HepG2 (cell line): ENCODE results near the gene PLCL2.

Experiments used
- CBX1 ChIP-seq: IDR thresholded peaks from one replicate; pipeline ENCODE4 v1.6.1; 2016; ENCODE audit warnings: antibody characterized with exemption, low read depth
- CEBPB ChIP-seq: IDR thresholded peaks from 2 replicates; pipeline ENCODE4 v1.6.1; 2011; ENCODE audit warnings: low read depth, low read length, improper control_type of control experiment, borderline replicate concordance
- HNF4A ChIP-seq: sonication (generic); formaldehyde crosslinking; IDR thresholded peaks from 2 replicates; pipeline ENCODE4 v1.4.0; 2020; ENCODE audit warnings: missing genetic modification reagents
- HNRNPH1 ChIP-seq: fragments of 200-400 bp; formaldehyde crosslinking; optimal IDR thresholded peaks from 2 replicates; pipeline ENCODE3; 2017; ENCODE audit warnings: mild to moderate bottlenecking, low read depth, low read length
- MAZ ChIP-seq, 2 experiments: sonication (generic) in 1 of 2; formaldehyde crosslinking in 1 of 2; IDR thresholded peaks; 2 replicates each; pipeline versions ENCODE4 v1.5.0 to v1.6.1; 2012 to 2020; ENCODE audit warnings: low read depth in 2 of 2, mild to moderate bottlenecking in 2 of 2, borderline replicate concordance in 1 of 2, improper control_type of control experiment in 1 of 2, low read length in 1 of 2, missing genetic modification reagents in 1 of 2, moderate library complexity in 1 of 2
- POGZ ChIP-seq: sonication (generic); formaldehyde crosslinking; IDR thresholded peaks from 2 replicates; pipeline ENCODE4 v1.4.0; 2020; ENCODE audit warnings: mild to moderate bottlenecking, missing genetic modification reagents
- POLR2A ChIP-seq, 2 experiments: IDR thresholded peaks; 2 replicates each; pipeline ENCODE4 v1.6.1; 2011; ENCODE audit warnings: low read depth in 2 of 2, low read length in 2 of 2, mild to moderate bottlenecking in 1 of 2, moderate library complexity in 1 of 2; ENCODE audit not compliant: insufficient read depth in 1 of 2
- TARDBP ChIP-seq: sonication (generic); formaldehyde crosslinking; IDR thresholded peaks from 2 replicates; pipeline ENCODE4 v1.8.0; 2022; ENCODE audit warnings: mild to moderate bottlenecking, missing genetic modification reagents
- YY1 ChIP-seq: IDR thresholded peaks from 2 replicates; pipeline ENCODE4 v1.6.1; 2011; ENCODE audit warnings: low read length, low read depth, moderate library complexity, mild to moderate bottlenecking; ENCODE audit not compliant: insufficient read depth, insufficient replicate concordance
- TF ChIP-seq, protein P1 (sequence below): sonication (generic); formaldehyde crosslinking; IDR thresholded peaks from 2 replicates; pipeline ENCODE4 v1.8.0; 2022; ENCODE audit warnings: mild to moderate bottlenecking, missing genetic modification reagents
- TF ChIP-seq, protein P2 (sequence below): IDR thresholded peaks from 2 replicates; pipeline ENCODE4 v1.6.1; 2012; ENCODE audit warnings: low read length, improper control_type of control experiment
- TF ChIP-seq, protein P3 (sequence below): sonication (generic); formaldehyde crosslinking; IDR thresholded peaks from 2 replicates; pipeline ENCODE4 v1.5.0; 2020; ENCODE audit warnings: mild to moderate bottlenecking, missing genetic modification reagents, moderate library complexity

DNA sequence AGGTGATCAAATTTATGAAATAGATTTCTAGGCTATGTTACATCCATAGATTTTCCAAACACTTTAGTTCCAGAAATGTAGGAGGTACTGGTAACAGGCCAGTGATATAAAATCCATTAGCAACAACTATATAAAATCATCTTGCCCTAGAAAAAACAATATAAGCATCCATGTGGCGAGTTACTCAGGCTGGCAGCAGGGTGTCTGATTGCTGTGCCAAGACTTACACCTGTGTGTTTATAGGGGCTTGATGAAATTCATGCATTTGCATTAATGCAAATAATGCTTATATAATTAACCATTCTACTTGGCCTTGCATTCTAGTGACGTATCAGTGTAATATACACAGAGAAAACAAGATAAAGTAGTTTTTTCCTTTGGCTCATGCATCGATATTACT is 153.4 kb downstream of the PLCL2 start:
- TF ChIP-seq POLR2A (IDR thresholded peaks at IDR 0.05; ENCODE audit: insufficient read depth in 1 of 2, low read depth in 2 of 2, low read length in 2 of 2) (no peak), TARDBP (CRISPR knock-in tag) (no peak), HNF4A (CRISPR knock-in tag) (no peak), CBX1 (no peak), MAZ (IDR thresholded peaks at IDR 0.05; ENCODE audit: borderline replicate concordance, low read depth, low read length) (no peak), MAZ (CRISPR knock-in tag; IDR thresholded peaks at IDR 0.05; ENCODE audit: low read depth) (no peak), HNRNPH1 (no peak), POGZ (CRISPR knock-in tag) (no peak), CEBPB (no peak), YY1 (no peak)
- TF ChIP-seq, protein P1, sequence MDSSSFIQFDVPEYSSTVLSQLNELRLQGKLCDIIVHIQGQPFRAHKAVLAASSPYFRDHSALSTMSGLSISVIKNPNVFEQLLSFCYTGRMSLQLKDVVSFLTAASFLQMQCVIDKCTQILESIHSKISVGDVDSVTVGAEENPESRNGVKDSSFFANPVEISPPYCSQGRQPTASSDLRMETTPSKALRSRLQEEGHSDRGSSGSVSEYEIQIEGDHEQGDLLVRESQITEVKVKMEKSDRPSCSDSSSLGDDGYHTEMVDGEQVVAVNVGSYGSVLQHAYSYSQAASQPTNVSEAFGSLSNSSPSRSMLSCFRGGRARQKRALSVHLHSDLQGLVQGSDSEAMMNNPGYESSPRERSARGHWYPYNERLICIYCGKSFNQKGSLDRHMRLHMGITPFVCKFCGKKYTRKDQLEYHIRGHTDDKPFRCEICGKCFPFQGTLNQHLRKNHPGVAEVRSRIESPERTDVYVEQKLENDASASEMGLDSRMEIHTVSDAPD = no peak
- TF ChIP-seq, protein P2, sequence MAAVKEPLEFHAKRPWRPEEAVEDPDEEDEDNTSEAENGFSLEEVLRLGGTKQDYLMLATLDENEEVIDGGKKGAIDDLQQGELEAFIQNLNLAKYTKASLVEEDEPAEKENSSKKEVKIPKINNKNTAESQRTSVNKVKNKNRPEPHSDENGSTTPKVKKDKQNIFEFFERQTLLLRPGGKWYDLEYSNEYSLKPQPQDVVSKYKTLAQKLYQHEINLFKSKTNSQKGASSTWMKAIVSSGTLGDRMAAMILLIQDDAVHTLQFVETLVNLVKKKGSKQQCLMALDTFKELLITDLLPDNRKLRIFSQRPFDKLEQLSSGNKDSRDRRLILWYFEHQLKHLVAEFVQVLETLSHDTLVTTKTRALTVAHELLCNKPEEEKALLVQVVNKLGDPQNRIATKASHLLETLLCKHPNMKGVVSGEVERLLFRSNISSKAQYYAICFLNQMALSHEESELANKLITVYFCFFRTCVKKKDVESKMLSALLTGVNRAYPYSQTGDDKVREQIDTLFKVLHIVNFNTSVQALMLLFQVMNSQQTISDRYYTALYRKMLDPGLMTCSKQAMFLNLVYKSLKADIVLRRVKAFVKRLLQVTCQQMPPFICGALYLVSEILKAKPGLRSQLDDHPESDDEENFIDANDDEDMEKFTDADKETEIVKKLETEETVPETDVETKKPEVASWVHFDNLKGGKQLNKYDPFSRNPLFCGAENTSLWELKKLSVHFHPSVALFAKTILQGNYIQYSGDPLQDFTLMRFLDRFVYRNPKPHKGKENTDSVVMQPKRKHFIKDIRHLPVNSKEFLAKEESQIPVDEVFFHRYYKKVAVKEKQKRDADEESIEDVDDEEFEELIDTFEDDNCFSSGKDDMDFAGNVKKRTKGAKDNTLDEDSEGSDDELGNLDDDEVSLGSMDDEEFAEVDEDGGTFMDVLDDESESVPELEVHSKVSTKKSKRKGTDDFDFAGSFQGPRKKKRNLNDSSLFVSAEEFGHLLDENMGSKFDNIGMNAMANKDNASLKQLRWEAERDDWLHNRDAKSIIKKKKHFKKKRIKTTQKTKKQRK = no peak
- TF ChIP-seq, protein P3, sequence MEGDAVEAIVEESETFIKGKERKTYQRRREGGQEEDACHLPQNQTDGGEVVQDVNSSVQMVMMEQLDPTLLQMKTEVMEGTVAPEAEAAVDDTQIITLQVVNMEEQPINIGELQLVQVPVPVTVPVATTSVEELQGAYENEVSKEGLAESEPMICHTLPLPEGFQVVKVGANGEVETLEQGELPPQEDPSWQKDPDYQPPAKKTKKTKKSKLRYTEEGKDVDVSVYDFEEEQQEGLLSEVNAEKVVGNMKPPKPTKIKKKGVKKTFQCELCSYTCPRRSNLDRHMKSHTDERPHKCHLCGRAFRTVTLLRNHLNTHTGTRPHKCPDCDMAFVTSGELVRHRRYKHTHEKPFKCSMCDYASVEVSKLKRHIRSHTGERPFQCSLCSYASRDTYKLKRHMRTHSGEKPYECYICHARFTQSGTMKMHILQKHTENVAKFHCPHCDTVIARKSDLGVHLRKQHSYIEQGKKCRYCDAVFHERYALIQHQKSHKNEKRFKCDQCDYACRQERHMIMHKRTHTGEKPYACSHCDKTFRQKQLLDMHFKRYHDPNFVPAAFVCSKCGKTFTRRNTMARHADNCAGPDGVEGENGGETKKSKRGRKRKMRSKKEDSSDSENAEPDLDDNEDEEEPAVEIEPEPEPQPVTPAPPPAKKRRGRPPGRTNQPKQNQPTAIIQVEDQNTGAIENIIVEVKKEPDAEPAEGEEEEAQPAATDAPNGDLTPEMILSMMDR (CRISPR knock-in tag) = no peak
